Pulmonary artery endothelial cell (primary cell): Measurements from ENCODE around the gene ARSB. TPM values are rescaled to one million over a fixed set of nuclear protein-coding genes. Genes with fewer than 3 reads are reported as not detected.
"Not testable (repeated sequence)": the region's sequence is repeated elsewhere in the genome, so short reads cannot be mapped to it uniquely, and the experiment has no call there.

Experiments
- DNase-seq: peaks from one replicate; pipeline ENCODE4 v3.0.0-alpha.2; 2011; ENCODE audit warnings: low read depth, low spot score
- total RNA-seq: library from RNA; depleted of rRNA; stranded (reverse); fragments of >200 nt; gene quantifications from 2 replicates; pipeline ENCODE4 v1.2.3, GENCODE V29; 2014

The ARSB gene
- total RNA-seq, 1 donor from 2014 or later, result 10.4 TPM

GRCh38 chr5:78953092-78953800 is 31.9 kb downstream of the ARSB start:
- DNase-seq, result no peak

- no peak for DNase-seq
Observed at GRCh38 chr5:78930721-78931120, 54.4 kb downstream of the ARSB start.

GRCh38 chr5:78929833-78930232 is 55.3 kb downstream of the ARSB start:
- DNase-seq, result no peak

GRCh38 chr5:78927657-78928282 is 57.3 kb downstream of the ARSB start:
- DNase-seq, result no peak

- DNase-seq, result no peak
Observed at GRCh38 chr5:78926252-78926651, 58.9 kb downstream of the ARSB start.

GRCh38 chr5:78925129-78925876 is 59.8 kb downstream of the ARSB start:
- no peak for DNase-seq

- no peak for DNase-seq
Observed at GRCh38 chr5:78923622-78923970, 61.5 kb downstream of the ARSB start.

- DNase-seq, result no peak
Observed at GRCh38 chr5:78922879-78923621, 62.1 kb downstream of the ARSB start.

- no peak for DNase-seq
Observed at GRCh38 chr5:78920604-78921003, 64.5 kb downstream of the ARSB start.

GRCh38 chr5:78919796-78920195 is 65.3 kb downstream of the ARSB start:
- DNase-seq, result no peak

GRCh38 chr5:78916044-78916443 is 69.1 kb downstream of the ARSB start:
- no peak for DNase-seq

GRCh38 chr5:78915170-78915569 is 69.9 kb downstream of the ARSB start:
- no peak for DNase-seq

GRCh38 chr5:78912811-78913210 is 72.3 kb downstream of the ARSB start:
- no peak for DNase-seq

- DNase-seq, result no peak
Observed at GRCh38 chr5:78912085-78912771, 72.9 kb downstream of the ARSB start.

GRCh38 chr5:78909224-78909983 is 75.7 kb downstream of the ARSB start:
- not testable (repeated sequence) for DNase-seq

- peak; percentile 75 for DNase-seq
Observed at GRCh38 chr5:78908173-78909061, 76.7 kb downstream of the ARSB start.

GRCh38 chr5:78907255-78907891 is 77.7 kb downstream of the ARSB start:
- DNase-seq, result peak; percentile 56

GRCh38 chr5:78905084-78905938 is 79.8 kb downstream of the ARSB start:
- DNase-seq, result no peak
